HG03378 (cell line): ENCODE results near the gene TECR.
"Not testable (repeated sequence)": the region's sequence is repeated elsewhere in the genome, so short reads cannot be mapped to it uniquely, and the experiment has no call there.

Experiments
- ATAC-seq: cut with Tn5 transposase; IDR thresholded peaks from one replicate; pipeline ENCODE4 v1.9.1; 2021; ENCODE audit warnings: mild to moderate bottlenecking, moderate library complexity; ENCODE audit not compliant: unreplicated experiment

The TECR gene

DNA sequence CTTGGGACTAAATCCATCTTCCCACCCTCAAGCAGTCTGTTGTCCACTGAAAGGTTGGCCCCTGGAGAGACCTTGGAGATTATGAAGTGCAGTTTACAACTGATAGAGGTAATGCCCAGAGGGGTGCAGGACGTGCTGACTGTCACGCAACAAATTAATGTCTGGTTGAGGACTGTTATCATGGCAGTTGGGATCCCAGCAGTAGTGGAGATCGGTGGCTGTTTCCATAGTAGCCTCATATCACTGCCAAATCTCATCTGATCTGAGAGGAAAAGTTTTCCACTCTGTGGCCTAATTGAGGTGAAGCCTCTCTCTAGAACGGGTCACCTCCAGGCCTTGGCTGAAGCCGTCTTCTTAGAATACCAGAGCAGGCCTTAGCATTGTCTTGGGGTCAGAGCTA, 4.1 kb downstream of the TECR start:
- ATAC-seq = no peak

DNA sequence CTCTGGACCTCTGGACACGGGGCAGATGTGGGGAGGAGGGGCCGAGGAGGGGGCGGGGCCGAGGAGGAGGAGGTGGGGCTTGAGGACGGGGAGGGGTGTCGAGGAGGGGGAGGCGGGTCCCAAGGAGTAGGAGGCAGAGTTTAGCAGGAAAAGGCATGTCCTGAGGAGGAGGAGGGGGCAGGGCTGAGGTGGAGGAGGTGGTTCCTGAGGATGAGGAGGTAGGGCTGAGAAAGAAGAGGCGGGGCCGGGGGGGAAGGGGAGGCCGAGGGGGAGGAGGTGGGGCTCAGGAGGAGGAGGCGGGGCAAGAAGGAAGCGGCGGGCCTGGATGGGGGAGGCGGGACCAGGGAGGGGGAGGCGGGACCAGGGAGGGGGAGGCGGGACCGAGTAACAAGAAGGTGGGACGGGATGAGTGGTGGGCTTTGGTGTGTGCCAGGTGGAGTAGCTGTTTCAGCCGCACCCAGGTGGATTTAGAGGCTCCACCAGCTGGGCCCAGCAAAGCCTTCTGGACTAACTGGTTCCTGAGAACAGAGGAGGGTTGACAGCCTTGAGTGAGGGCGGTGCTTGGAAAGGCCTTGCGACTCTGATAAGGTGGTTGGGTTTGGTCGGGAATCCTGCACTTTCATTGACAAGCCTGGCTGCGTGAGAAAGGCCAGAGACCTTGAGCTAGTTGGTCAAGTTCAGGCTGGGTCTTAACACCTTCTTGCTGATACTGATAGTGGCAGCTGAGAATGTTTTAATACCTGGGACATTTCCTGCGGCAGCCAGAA, 7.7 kb downstream of the TECR start:
- no peak for ATAC-seq

GRCh38 chr19:14540741-14541525, 11.5 kb downstream of the TECR start:
- ATAC-seq = no peak

- ATAC-seq = not testable (repeated sequence)
These were observed 12.6 kb downstream of the TECR start for GRCh38 chr19:14541979-14542378.

- ATAC-seq = no peak
These were observed 13.4 kb downstream of the TECR start for GRCh38 chr19:14542711-14543328.

- ATAC-seq = no peak
These were observed 14.7 kb downstream of the TECR start for GRCh38 chr19:14544047-14544446.

DNA sequence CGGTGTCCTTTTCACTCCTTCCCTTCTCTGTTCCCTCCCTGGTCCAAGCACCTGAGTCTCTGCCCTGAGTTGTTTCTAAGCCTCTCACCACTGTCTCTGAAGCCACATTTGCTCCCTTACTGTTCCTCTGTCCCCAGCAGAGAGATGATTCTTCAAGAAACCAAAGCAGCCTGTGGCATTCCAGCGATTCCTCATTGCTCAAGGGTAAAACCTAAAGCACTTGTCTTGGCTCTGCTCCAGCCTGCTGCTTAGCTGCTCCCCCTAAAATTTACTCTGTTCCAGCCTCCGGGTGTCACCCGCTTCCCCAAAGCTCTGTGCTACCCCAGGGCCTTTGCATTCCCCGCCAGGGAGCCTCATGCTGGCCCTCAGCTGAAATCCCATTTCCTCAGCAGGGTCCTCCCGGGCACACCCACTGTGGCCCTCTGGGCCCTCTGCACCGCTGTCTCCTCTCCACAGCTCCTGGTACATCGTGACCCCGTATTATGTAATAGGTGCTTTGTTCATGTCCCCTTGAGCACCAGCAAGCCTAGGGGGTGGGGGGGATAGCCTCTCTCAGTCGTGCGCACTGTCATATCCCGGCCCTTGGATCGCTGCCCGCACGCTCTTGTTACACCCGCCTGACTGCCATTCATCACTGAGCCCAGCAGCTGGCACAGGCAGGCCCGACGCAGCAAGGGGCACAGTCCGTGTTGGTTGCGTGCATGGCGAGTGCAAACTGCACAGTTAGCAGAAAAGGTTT, 15.8 kb downstream of the TECR start:
- no peak for ATAC-seq

DNA sequence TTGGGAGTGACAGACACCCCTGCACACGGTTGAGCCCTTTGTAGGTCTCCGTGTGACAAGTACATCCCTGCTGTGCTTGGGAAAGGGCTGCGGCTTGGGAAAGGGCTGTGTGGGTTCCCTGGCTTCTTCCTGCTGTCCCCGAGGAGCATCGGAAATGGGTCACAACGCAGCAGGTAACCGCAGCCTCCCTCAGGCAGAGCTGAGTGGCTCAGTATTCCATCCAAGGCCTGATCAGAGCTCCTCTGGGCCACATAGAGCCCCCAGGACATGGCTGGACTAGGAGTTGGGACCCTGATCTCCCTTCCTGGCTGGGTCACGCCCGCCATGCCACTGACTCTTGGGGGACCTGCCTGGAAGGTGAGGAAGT, 16.3 kb downstream of the TECR start:
- ATAC-seq = no peak

DNA sequence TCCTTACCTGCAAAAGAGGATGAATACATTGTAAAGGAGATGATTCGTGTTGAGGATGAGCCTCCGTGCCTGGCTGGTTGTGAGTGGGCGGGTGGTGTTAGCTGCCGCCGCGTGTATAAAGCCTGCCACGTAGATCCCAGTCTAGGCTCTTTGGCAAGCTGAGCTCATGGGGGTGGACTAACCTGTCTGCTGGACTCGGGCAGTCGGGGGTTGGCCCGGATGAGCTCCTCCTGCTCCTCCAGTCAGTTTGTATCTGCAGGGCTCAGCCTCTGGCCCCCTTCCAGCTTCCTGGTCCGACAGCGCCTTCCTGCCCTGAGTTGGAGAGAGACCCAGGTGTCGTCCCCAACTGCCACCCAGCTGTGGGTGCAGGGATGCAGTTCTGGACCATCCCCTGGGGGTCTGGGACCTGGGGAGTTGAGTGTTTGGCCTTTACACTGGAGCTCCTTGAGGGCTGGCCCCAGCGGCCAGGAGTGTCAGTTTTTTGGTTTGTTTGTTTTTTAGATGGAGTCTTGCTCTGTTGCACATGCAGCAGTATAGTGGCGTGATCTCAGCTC, 20.9 kb downstream of the TECR start:
- ATAC-seq = no peak

GRCh38 chr19:14551134-14552005, 22.0 kb downstream of the TECR start:
- ATAC-seq = not testable (repeated sequence)

- not testable (repeated sequence) for ATAC-seq
These were observed 22.6 kb downstream of the TECR start for GRCh38 chr19:14552006-14552360.

DNA sequence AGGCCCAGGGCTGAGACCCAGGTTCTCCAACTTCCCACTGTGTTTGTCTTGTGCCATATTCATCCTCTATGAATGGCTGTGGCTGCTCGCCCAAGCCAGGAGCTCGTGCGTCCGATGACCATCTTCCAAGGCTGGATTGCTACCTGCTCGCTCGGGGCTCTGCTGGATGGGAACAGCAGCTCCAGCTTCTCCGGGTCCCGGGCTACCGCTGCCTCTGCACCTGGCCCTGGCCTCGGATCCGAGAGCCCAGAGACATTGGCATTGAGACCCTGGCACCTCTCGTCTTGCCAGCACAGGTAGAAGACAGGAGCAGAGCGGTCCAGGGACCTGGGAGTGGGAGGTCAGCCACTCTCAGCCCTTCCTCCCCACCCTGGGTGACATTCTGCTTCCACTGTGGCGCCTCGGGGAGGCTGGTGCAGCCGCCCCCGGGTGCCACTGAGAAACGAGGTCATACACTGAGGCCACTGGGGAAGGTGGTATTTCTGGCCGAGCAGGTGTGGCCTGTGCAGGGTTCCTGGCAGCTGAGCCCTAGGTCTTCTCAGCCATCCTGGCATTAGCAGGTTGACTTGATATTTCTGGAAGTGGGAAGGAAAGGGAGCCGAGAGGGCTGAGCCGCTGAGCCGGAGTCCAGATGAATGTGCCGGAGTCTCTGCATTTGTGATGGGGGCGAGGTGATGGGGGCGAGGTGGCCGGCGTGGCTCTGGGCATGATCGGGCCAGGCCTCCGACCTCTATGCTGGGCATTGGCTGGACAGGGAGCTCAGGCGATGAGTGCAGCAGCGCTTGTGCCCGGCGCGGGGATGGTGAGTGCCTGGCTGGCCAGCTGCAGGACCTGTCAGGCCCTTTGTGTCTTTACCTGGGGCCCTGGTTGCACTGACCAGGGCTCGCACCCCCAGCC, 23.9 kb downstream of the TECR start:
- no peak for ATAC-seq

- no peak for ATAC-seq
These were observed 24.5 kb downstream of the TECR start for GRCh38 chr19:14553939-14554243.

DNA sequence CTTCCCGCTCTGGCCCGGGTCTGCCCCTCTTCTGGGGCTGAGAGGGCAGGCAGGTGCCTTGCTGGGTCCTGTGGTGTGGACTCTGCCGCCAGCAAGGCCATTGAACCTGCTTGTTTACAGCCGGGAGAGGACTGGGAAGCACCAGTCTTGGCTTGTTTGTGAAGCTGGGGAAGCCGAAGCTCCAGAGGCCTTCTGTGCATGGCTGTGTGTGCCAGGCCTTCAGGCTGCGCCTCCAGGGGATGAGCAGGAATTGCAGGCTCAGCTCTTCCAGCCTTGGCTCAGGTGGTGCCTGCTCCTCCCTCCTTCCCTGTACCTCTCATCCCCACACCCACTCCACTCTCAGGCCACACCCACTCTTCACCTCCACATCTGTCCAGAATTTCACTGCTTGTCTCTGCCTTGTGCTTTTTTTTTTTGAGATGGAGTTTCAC, 25.0 kb downstream of the TECR start:
- no peak for ATAC-seq

DNA sequence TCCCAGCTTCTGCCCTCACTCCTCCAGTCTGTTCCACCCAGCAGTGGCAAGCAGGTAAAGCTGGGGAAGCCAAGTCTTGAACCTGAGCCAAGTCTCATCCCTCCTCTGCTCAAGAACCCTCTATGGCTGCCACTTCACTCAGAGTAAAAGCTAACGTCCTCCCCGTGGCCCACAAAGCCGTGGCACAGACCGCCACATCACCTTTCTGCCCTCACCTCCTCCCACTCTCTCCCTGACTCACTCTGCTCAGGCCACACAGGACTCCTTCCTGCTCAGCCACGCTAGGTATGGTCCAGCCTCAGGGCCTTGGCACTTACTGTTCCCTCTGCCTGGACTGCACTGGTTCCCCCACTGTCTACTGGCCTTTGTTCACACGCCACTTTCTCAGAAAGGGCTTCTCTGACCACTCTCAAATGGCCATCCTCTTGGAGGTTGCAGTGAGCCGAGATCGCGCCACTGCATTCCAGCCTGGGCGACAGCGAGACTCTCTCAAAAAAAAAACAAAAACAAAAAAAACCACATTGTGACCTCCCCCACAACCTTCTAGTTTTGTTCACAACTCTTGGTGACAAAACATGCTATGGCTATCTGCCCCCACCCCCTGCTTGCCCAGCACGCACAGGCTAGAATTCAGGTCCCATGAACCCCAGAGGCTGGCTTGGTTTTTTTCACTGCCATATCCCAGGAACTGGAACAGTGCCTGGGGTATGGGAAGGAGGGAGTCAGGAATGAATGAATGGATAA, 26.7 kb downstream of the TECR start:
- ATAC-seq = no peak

- ATAC-seq = no peak
These were observed 27.3 kb downstream of the TECR start for GRCh38 chr19:14556662-14557188.

DNA sequence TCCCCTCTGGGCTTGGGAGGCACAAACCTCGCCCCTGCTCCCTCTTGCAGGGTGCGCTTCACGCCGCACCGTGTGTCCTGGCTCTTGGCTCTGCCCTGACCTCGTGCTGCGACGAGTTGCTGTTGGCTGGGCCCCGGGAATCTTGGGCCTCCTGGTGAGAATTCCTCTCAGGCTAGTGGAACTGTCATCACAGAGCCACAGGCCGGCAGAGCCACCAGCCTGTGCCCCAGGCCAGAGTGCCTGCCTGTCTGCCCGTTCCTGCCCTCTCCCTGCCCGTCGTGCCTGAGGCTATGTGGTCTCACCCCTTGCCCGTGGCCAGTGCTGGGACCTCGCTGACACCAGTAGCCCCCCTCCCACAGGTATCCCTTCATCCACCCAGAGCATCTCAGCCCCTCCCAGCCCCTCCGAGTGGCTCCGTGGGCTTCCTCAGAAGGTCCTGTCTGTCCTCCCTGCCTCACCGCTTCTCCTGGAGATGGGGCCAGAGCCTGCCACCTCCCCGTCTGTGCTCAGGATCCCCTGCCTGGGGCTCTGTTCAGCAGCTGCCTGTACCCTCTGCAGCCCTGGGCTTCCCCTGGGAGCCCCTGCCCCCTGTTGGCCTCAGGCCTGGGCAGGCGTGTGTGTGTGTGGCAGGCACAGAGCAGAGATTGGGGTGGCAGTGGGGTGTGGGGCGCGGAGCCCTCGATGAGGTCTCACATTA, 29.1 kb downstream of the TECR start:
- no peak for ATAC-seq
